ENCODE measurements around the gene NEDD9. TPM values are rescaled to one million over a fixed set of nuclear protein-coding genes. Genes with fewer than 3 reads are reported as not detected.

The NEDD9 gene
- total RNA-seq, 1 experiment from 2014 or later = 6.5 TPM

DNA sequence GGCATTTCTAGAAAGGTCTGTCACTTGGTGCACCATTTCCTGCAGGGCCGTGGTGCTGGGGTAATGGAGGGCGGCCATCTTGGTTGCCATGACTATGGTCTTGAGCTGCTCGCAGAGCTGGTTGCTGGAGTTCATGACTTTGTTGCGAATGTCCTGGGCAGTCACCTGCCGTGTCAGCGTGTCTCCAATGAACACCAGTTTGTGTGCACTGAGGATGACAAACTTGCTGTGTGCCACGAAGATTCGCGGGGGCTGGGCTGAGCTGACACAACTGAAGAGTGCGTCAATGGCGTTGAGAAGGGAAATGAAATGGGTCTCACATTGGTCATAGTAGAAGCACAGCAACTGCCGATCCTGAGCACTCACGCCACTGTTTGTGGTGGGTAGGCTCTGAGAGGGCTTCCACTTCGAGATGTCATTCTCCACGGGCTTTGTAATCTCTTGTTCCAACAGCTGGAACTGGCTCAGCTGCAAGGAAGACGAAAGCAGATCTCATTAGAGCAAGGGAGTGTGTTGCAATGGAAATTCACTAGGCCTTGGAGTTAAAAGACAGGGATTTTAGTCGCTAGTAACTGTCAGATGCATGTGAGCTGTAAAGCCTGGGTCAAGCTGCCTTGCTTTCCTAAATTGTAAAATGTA is 47.1 kb downstream of the NEDD9 start:
- Histone ChIP-seq H3K4me3 (ENCODE audit: insufficient read depth, low read depth, low read length) (no peak overlapping the region), H3K36me3 (replicated peaks; ENCODE audit: control insufficient read depth, insufficient read depth, low read length) (peaks cover 7% of the 10 kb centered on the region), H3K27me3 (ENCODE audit: control insufficient read depth, insufficient read depth, low read length) (no peaks in the 10 kb centered on the region)
- DNase-seq = no peak

DNA sequence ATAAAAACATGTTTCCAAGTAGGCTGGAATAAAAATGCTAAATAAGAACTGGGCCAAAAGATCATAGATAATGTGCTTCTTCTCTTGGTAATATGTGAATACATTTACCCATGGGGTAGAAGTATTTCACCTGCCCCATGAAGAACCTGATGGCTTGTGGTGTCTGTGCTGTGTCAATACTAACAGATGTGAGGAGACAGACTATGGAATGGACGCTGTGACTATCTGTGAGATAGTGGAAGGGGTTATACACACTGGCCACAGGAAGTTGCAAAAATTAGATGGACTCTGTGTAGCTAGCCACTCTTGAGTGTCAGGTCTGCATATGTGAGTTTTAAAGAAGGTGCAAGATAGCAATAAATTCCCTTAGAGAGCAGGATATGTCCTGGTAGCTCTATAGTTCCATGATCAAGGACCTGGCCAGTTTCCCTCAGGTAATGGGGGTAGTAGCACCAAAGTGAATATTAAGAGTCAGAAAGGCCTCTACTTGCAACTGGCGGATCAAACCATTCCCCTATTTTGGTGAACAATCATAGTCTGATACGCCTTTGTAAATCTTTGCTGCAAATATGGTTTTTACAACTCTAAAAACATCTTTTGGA is 48.6 kb downstream of the NEDD9 start:
- Histone ChIP-seq H3K27me3 (ENCODE audit: control insufficient read depth, insufficient read depth, low read length) (no peaks in the 10 kb centered on the region), H3K4me3 (ENCODE audit: insufficient read depth, low read depth, low read length) (no peak overlapping the region), H3K36me3 (replicated peaks; ENCODE audit: control insufficient read depth, insufficient read depth, low read length) (peaks cover 5% of the 10 kb centered on the region)
- no peak for DNase-seq

- DNase-seq = no peak
- H3K4me3 ChIP-seq (ENCODE audit: insufficient read depth, low read depth, low read length) = no peak overlapping the region
Observed at GRCh38 chr6:11181478-11182136, 50.9 kb downstream of the NEDD9 start.

DNA sequence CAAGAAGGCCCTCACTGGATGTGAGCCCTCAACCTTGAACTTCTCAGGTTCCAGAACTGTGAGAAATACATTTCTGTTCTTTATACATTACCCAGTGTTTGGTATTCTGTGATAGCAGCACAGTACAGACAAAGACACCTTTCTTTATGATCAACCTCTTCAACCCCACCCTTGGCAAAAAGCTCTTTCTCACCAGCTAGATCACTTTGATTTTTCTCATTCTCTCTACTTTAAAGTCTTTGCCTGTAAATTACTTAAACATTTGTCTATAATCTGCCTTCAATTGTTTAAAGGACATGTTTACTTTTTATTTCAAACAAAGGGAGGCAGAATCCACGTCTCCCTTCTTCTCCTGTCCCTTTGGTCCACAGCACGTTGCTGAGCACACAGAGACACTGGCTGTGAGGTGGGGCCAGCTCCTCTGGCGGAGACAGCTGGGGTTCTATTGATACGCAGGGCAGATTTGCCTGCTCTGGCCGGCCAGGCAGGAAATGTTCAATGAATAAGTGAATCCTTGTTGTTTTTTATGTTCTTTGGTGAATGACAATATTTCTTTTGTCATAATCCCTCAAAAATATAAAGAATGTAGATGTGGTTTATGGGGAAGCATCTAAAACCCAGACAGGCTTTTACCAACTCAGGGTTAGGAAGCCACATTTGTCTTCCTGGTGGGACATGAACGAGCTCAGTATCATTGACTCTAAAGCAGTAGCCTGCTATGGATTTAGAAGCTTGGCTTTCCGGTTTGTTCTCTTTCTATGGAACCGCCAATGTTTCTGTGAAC is 52.9 kb downstream of the NEDD9 start:
- H3K27me3 ChIP-seq (ENCODE audit: control insufficient read depth, insufficient read depth, low read length) = no peaks in the 10 kb centered on the region
- no peak for DNase-seq
- no peak overlapping the region for H3K4me3 ChIP-seq (ENCODE audit: insufficient read depth, low read depth, low read length)
- no peaks in the 10 kb centered on the region for H3K36me3 ChIP-seq (replicated peaks; ENCODE audit: control insufficient read depth, insufficient read depth, low read length)

More at GRCh38 chr6:11181478-11182136, 50.9 kb downstream of the NEDD9 start:
- Histone ChIP-seq H3K36me3 (replicated peaks; ENCODE audit: control insufficient read depth, insufficient read depth, low read length) (peaks cover 4% of the 10 kb centered on the region), H3K27me3 (ENCODE audit: control insufficient read depth, insufficient read depth, low read length) (no peaks in the 10 kb centered on the region)

GRCh38 chr6:11179088-11179418 is 53.4 kb downstream of the NEDD9 start:
- Histone ChIP-seq H3K27me3 (ENCODE audit: control insufficient read depth, insufficient read depth, low read length) (no peaks in the 10 kb centered on the region), H3K36me3 (replicated peaks; ENCODE audit: control insufficient read depth, insufficient read depth, low read length) (no peaks in the 10 kb centered on the region), H3K4me3 (ENCODE audit: insufficient read depth, low read depth, low read length) (no peak overlapping the region)
- DNase-seq = no peak

DNA sequence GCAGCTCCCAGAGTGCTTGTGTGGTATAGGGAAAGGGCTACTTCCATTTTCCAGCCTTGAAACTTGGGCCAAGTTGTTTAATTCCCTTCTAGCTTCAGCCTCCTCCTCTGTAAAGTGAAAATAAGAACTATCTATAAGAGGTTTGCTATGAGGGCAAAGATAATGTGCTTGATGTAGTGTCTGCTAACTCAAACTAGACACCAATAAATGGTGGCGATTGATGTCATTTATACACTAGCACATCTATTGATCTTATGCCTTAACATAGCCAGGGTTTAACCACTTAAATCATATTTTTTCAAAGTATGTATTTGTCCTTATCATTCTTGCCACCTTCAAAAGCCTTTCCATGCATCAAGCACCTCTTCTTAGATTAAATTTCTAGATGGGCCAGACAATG is 55.2 kb downstream of the NEDD9 start:
- DNase-seq = no peak
- H3K27me3 ChIP-seq (ENCODE audit: control insufficient read depth, insufficient read depth, low read length) = no peaks in the 10 kb centered on the region
- no peak overlapping the region for H3K4me3 ChIP-seq (ENCODE audit: insufficient read depth, low read depth, low read length)
- no peaks in the 10 kb centered on the region for H3K36me3 ChIP-seq (replicated peaks; ENCODE audit: control insufficient read depth, insufficient read depth, low read length)

- no peak overlapping the region for H3K4me3 ChIP-seq (ENCODE audit: insufficient read depth, low read depth, low read length)
- no peaks in the 10 kb centered on the region for H3K27me3 ChIP-seq (ENCODE audit: control insufficient read depth, insufficient read depth, low read length)
- DNase-seq = no peak
- no peaks in the 10 kb centered on the region for H3K36me3 ChIP-seq (replicated peaks; ENCODE audit: control insufficient read depth, insufficient read depth, low read length)
Observed at GRCh38 chr6:11174242-11174611, 58.2 kb downstream of the NEDD9 start.

DNA sequence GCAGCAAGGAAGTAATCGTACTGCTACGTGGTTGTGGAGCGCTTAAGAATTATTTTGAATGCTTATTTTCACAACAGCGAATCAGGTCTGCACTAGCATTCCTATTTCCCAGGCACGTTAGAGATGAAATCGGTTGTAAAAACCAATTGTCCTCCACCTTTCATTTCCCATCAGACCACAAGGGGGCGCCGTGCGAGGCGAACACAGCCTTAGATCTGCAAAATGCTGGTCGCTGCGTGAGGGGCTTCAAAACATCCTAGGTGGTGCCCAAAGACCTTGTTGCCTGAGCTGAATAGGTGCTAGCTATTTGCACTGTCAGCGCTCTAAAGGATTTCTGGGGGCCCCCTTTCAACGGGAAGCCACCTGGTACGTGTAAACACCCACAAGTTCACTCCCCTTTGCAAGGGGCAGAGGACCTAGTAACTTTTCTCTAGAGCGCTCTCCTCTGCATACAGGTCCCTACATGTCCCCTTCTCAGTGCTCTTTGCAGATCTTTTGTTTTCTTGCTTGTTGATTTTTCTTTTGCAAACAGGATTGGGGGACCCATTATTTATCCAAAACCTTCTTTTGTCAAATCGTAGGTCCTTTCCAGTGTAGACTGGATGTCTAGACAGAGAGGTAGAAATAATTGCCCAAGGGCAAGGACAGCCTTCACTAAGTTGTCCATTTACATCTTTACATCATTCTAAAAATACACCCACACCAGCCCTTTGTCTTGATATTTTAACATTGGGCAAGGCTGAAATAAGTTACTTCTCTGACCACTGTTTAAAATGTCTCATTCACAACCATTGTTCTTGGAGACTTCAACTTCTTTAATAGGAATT is 59.8 kb downstream of the NEDD9 start:
- no peaks in the 10 kb centered on the region for H3K27me3 ChIP-seq (ENCODE audit: control insufficient read depth, insufficient read depth, low read length)
- peak; percentile 72 for DNase-seq
- H3K36me3 ChIP-seq (replicated peaks; ENCODE audit: control insufficient read depth, insufficient read depth, low read length) = no peaks in the 10 kb centered on the region
- no peak overlapping the region for H3K4me3 ChIP-seq (ENCODE audit: insufficient read depth, low read depth, low read length)

GRCh38 chr6:11171952-11172351 is 60.5 kb downstream of the NEDD9 start:
- Histone ChIP-seq H3K4me3 (ENCODE audit: insufficient read depth, low read depth, low read length) (no peak overlapping the region), H3K27me3 (ENCODE audit: control insufficient read depth, insufficient read depth, low read length) (no peaks in the 10 kb centered on the region), H3K36me3 (replicated peaks; ENCODE audit: control insufficient read depth, insufficient read depth, low read length) (no peaks in the 10 kb centered on the region)
- DNase-seq = no peak

DNA sequence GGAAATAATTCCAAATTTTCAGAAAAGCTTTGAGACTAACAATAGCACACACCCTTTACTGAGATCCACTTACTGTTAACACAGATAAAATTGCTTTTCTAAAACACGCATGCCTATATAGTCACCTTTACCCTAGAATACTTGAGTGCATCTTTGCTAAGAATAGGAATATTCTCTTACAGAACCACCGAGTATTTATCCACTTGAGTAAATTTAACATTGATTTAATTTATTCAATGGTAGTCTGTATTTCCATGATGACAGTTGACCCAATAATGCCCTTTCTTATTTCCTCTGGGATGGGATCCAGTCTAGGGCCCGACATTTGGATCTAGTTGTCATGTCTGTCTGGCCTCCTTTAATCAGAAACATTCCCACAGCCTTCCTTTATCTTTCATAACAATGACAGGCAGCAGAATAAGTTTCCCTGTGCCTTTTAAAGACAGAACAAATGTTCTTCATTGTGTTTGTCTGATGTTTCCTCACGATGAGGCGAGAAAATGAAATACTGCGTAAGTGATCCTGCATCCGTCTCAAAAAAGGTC is 64.3 kb downstream of the NEDD9 start:
- DNase-seq = no peak
- Histone ChIP-seq H3K4me3 (ENCODE audit: insufficient read depth, low read depth, low read length) (no peak overlapping the region), H3K27me3 (ENCODE audit: control insufficient read depth, insufficient read depth, low read length) (no peaks in the 10 kb centered on the region), H3K36me3 (replicated peaks; ENCODE audit: control insufficient read depth, insufficient read depth, low read length) (no peaks in the 10 kb centered on the region)

DNA sequence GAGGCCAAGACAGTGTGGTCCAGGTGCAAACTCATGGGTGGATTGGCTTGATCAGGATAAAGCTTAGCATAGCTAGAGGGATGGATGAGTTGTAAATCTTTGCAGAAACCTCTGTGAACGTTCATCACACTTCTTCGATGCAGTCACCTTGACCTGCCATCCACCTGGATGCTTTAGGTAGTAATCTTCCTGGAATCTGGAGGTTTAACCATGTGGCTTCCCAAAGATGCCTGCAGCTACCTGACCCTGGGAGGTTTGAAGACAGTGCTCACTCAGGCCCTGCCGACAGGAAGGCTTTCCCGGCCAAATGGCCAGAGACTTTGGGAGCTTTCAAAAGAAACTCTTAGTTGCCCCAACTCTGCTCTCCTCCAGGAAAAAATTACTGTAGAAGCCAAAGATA is 65.5 kb downstream of the NEDD9 start:
- H3K36me3 ChIP-seq (replicated peaks; ENCODE audit: control insufficient read depth, insufficient read depth, low read length) = no peaks in the 10 kb centered on the region
- no peak for DNase-seq
- no peak overlapping the region for H3K4me3 ChIP-seq (ENCODE audit: insufficient read depth, low read depth, low read length)
- H3K27me3 ChIP-seq (ENCODE audit: control insufficient read depth, insufficient read depth, low read length) = no peaks in the 10 kb centered on the region

DNA sequence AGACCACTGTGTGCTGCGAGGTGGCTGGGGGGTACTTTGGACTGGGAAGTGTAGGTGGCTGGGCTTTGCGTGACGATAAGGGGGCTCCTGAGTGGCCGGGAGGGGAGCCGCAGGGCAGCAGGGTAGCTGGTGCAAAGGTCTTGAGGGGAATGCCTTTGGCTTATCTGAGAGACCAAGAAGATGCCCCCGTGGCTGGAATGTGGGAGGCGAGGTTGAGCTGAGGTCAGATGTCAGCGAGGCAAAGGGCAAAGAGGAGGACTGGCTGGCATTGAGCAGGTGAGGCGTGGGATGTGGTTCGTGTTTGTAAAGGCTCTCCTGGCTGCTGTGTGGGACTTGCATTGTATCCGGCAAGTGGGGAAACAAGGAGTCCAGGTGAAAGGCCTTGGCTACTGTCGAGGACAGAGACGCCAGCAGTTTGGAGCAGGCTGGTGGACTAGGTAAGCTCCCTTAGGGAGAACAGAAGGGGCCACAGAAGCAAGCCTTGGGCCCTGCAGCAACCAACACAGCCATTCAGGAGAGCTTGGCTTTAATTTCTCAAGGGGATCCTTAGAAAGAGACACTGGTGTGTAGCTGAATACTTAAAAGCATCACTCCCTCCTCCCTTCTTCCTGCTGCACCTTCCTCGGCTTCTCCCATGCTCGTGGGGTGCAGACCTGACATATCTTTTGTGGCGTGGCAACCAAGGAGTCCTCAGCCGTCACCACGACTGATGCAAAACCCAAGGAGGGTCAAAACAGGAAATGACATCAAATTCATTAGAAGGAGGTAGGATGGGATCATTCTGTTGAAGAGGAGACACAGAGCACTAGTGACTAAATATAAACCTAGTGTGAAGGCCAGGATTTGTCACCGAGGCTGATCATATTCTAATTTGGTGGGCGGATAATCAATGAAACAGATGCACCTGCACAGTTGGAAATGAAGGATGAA is 67.5 kb downstream of the NEDD9 start:
- no peaks in the 10 kb centered on the region for H3K27me3 ChIP-seq (ENCODE audit: control insufficient read depth, insufficient read depth, low read length)

GRCh38 chr6:11163932-11164331 is 68.5 kb downstream of the NEDD9 start:
- Histone ChIP-seq H3K36me3 (replicated peaks; ENCODE audit: control insufficient read depth, insufficient read depth, low read length) (no peaks in the 10 kb centered on the region), H3K27me3 (ENCODE audit: control insufficient read depth, insufficient read depth, low read length) (no peaks in the 10 kb centered on the region), H3K4me3 (ENCODE audit: insufficient read depth, low read depth, low read length) (no peak overlapping the region)
- DNase-seq = no peak

More for the DNA sequence above, 67.5 kb downstream of the NEDD9 start:
- Histone ChIP-seq H3K4me3 (ENCODE audit: insufficient read depth, low read depth, low read length) (no peak overlapping the region), H3K36me3 (replicated peaks; ENCODE audit: control insufficient read depth, insufficient read depth, low read length) (no peaks in the 10 kb centered on the region)
- no peak for DNase-seq

All from H7 (cell line).